Lower leg skin (tissue), 3 donors: Measurements from ENCODE around the gene HSPG2.

Source experiments
- POLR2A ChIP-seq, 2 donors: fragments of 450-650 bp; IDR thresholded peaks; one replicate each; pipeline ENCODE4 v1.6.1; 2016 to 2017; ENCODE audit warnings: antibody characterized with exemption in 2 of 2, mild to moderate bottlenecking in 1 of 2, moderate library complexity in 1 of 2
- TF ChIP-seq, protein P1 (sequence below), 3 donors: fragments of 450-650 bp; IDR thresholded peaks; one replicate each; pipeline ENCODE4 v1.5.1; 2016; ENCODE audit warnings: antibody characterized with exemption in 3 of 3, mild to moderate bottlenecking in 3 of 3, moderate library complexity in 2 of 3

DNA sequence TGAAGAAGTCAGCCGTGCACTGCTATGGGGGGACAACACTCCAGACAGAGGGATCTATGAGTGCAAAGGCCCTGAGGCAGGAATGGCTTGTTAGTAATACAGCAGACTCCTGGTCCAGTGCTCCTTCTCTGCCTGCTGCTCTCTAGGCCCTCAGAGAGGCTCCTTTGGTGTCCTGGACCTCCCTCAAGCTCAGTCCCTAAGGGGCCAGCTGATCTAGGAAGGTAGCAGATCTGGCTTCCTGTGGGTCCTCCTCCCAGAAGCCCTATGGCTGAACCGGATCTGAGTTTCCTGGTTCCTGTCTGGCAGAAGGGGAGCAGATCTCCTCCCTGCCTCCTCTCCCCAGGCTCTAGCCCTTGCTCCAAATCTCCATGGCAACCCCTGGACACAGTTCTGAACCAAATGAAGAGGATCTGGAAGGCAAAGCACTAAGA lies 125.2 kb downstream of the HSPG2 start, which contains the start of gene LDLRAD2:
- TF ChIP-seq, protein P1, sequence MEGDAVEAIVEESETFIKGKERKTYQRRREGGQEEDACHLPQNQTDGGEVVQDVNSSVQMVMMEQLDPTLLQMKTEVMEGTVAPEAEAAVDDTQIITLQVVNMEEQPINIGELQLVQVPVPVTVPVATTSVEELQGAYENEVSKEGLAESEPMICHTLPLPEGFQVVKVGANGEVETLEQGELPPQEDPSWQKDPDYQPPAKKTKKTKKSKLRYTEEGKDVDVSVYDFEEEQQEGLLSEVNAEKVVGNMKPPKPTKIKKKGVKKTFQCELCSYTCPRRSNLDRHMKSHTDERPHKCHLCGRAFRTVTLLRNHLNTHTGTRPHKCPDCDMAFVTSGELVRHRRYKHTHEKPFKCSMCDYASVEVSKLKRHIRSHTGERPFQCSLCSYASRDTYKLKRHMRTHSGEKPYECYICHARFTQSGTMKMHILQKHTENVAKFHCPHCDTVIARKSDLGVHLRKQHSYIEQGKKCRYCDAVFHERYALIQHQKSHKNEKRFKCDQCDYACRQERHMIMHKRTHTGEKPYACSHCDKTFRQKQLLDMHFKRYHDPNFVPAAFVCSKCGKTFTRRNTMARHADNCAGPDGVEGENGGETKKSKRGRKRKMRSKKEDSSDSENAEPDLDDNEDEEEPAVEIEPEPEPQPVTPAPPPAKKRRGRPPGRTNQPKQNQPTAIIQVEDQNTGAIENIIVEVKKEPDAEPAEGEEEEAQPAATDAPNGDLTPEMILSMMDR (IDR thresholded peaks at IDR 0.05) = no peak
- no peak for TF ChIP-seq POLR2A (IDR thresholded peaks at IDR 0.05)
